Cardiac fibroblast (primary cell): ENCODE results near the gene AP1M1.

Source experiments
- DNase-seq, 2 donors: peaks; one replicate each; pipeline versions ENCODE4 v3.0.0 to v3.0.0-alpha.2; 2010; ENCODE audit warnings: low read depth in 2 of 2
- H3K4me3 ChIP-seq, 2 donors: replicated peaks in 1 of 2; 1 replicate in 1 of 2; 2 replicates in 1 of 2; pipeline ENCODE4 v1.5.1; 2011; ENCODE audit warnings: low read depth in 2 of 2, low read length in 2 of 2, mild to moderate bottlenecking in 2 of 2, moderate library complexity in 1 of 2
- CTCF ChIP-seq: IDR thresholded peaks from one replicate; pipeline ENCODE4 v1.5.1; 2011; ENCODE audit warnings: low read depth, mild to moderate bottlenecking, low read length, inconsistent platforms

AP1M1 gene

DNA sequence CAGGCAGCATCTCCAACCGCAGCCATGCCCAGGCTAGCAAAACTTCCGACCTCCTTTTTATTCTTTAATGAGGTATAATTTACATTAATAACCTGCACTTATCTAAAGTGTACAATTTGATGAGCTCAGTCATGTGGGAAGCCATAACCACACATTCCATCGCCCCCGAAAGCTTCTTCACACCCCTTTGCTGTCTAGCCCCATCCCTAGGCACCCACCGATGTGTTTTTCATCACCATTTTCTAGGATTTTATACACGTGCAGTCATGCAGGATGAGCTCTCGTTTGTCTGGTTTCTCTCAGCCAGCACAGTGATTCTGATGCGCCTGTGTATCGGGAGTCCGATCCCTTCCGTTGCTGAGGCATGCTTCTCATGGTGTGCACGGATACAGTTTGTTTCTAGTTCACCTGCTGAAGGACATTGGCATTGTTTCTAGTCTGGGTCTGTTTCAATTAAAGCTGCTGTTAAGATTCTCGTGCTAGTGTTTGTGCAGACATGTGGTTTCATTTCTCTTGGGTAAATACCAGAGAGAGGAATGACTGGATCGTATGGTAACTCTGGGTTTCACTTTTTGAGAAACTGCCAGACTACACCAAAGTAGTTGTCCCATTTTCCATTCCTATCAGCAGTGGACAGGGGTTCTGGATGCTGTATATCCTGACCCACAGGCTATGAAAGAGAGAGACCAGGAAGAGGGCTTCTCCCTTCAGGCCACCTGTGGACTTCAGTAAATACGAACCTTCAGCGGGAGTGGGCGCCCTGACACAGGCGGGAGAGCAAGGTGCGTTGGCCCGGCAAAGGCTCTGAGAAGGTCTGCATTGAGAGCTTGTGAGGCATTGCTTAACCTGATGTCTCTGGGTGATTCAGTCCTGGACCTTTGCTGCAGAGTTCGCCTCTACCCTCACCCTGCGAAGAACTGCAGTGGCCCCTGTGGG, 4.9 kb downstream of the AP1M1 start:
- no peak overlapping the region for H3K4me3 ChIP-seq
- no peak for TF ChIP-seq CTCF
- no peak for DNase-seq

DNA sequence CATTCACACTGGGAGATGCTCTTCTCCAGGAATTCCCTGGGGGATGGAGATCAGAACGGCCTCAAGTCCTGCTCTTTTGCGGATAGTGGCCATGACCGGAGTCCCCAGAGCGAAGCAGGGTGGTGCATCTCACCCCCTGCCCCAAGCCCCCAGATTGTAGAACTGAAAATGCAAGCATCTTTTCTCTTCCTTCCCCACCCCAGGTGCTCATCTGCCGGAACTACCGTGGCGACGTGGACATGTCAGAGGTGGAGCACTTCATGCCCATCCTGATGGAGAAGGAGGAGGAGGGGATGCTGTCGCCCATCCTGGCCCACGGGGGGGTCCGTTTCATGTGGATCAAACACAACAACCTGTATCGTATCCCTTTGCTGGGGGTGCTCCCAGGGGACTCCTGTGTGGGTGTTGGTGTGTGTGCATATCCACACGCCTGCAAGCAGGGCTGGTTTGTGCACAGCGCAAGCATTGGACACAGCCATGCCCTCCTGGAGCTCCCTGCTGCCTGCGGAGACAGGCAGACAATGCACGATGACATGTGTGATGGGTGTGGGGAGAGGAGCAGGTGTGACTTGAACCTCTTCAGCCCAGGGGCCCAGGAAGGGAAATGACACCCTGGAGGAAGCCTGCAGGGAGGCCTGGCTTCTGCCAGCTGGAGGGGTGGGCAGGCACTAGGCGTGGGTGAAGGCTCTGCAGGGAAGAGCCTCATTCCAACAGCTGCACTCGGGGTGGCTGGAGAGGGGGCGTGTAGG, 5.7 kb downstream of the AP1M1 start:
- no peak for TF ChIP-seq CTCF
- H3K4me3 ChIP-seq = no peak overlapping the region
- DNase-seq = no peak

DNA sequence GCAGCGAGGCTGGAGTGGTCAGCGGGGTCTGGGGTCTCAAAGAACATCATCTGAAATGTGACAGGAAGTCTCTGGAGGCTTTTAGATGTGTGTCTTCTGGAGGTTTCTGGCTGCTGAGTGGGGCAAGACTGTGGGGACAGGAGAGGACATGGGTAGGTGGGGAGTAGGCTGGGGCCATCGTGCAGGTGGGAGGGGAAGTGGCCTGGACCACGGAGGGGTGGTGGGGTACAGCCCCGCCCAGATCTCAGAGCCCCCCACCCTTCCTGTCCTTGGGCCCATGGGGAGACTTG, 6.2 kb downstream of the AP1M1 start:
- TF ChIP-seq CTCF = no peak
- no peak overlapping the region for H3K4me3 ChIP-seq
- DNase-seq = no peak

GRCh38 chr19:16205205-16206045, 7.7 kb downstream of the AP1M1 start:
- no peak overlapping the region for H3K4me3 ChIP-seq
- TF ChIP-seq CTCF = no peak
- no peak for DNase-seq

DNA sequence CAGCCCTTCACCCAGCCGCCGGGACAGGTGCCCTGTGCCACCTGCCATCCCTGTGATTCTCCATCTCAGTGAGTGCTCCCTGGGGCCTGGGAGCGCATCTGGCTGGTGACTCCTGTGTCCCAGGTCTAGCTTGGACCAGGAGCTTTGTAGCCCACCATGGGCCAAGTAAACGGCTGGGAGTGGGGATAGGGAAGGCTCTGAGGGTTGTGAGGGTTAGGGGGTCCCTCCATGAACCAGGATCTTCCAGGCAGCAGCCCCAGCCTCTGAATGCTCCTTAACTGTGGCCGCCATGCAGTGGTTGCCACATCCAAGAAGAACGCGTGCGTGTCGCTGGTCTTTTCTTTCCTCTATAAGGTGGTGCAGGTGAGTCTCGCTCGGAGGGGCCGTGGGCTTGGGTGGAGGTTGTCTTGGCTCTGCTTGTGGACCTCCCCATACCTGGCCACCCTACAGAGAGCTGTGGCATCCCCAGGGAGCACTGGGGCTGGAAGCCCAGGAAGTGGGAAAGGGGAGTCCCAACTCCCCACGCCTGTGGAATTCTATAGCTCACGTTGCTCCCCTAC, 8.4 kb downstream of the AP1M1 start:
- no peak for TF ChIP-seq CTCF
- no peak overlapping the region for H3K4me3 ChIP-seq
- no peak for DNase-seq

GRCh38 chr19:16206637-16207036, 8.9 kb downstream of the AP1M1 start:
- no peak for TF ChIP-seq CTCF
- H3K4me3 ChIP-seq = no peak overlapping the region
- DNase-seq = no peak
